Measurements from ENCODE around the gene ZNF274. TPM values are rescaled to one million over a fixed set of nuclear protein-coding genes. Genes with fewer than 3 reads are reported as not detected.
A peak's percentile ranks its signal among the peaks of the same experiment; 100 is the strongest.

ZNF274 gene
- total RNA-seq, 1 experiment from 2014 or later: 34.3 TPM

DNA sequence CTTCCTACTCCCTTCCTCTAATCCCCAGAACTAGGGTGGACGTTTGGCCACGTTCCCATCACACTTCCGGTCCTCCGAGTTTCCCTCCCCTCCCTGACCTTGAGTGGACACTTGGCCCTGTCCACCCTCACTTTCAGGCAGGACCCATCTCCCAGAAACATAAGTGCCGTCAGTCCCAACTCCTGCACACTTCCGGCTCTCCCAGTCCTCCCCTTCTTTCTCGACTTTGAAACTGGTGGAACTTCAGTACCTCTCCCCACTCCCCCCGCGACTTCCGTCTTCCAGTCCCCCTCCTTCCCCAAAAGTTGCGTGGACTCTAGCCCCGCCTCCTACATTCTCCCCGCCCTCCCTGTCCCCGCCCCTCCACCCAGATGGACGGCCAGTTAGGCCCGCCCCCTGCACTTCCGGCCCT is 278 bp upstream of the ZNF274 start:
- H3K4me1 ChIP-seq (replicated peaks; ENCODE audit: insufficient read depth): peaks cover 4% of the 10 kb centered on the region; the same call in 1 of the 2 replicates
- intact Hi-C loops (cut with micrococcal nuclease; ENCODE audit: unreplicated experiment): loop anchor here (1.0 to 2.0 kb wide), 3 partner anchors 96 to 747 kb away; partner anchors contain the start of genes ZNF256, ZNF749 and ZNF8
- no peaks in the 10 kb centered on the region for H3K9me2 ChIP-seq (ENCODE audit: insufficient read depth)
- TF ChIP-seq CTCF (conservative IDR thresholded peaks at IDR 0.05): no peak
- no peak for TF ChIP-seq EZH2 (IDR thresholded peaks at IDR 0.05; ENCODE audit: low read depth)
- peaks cover 19% of the 10 kb centered on the region for H3K79me2 ChIP-seq (ENCODE audit: low read depth)
- H3K36me3 ChIP-seq (ENCODE audit: low read depth): peaks cover 57% of the 10 kb centered on the region
- H3F3A ChIP-seq (ENCODE audit: insufficient read depth, low read depth): peaks cover 36% of the 10 kb centered on the region
- peak overlapping the region; percentile 84 for H3K4me2 ChIP-seq
- POLR2A ChIA-PET (ENCODE audit: unreplicated experiment): interaction anchor here (0.6 to 0.7 kb wide), 2 partner anchors 30 to 435 kb away, joined by 3 to 5 read pairs; no protein-coding TSS in a partner anchor
- H3K4me3 ChIP-seq: peak overlapping the region; percentile 80
- H3K27ac ChIP-seq: peak overlapping the region; percentile 95
- peak overlapping the region; percentile 89 for H2AFZ ChIP-seq
- DNase-seq: no peak
- no TSS peak for BruUV-seq (replicated peaks)
- peaks cover 81% of the 10 kb centered on the region for H3K9me3 ChIP-seq (ENCODE audit: insufficient read depth, low read depth)
- CTCF ChIA-PET: interaction anchor here (0.5 kb wide), 1 partner anchor 29 kb away, joined by 3 read pairs; no protein-coding TSS in a partner anchor
- H4K20me1 ChIP-seq (ENCODE audit: insufficient read depth): no peaks in the 10 kb centered on the region
- no peaks in the 10 kb centered on the region for H3K27me3 ChIP-seq (ENCODE audit: insufficient read depth, low read depth)

- peak overlapping the region; percentile 84 for H3K4me2 ChIP-seq
- peaks cover 80% of the 10 kb centered on the region for H3K9me3 ChIP-seq (ENCODE audit: insufficient read depth, low read depth)
- CTCF ChIA-PET: interaction anchor here (0.6 kb wide), 1 partner anchor 45 kb away, joined by 3 read pairs; the partner anchor contains the start of gene ZNF544
- peaks cover 66% of the 10 kb centered on the region for H3K36me3 ChIP-seq (ENCODE audit: low read depth)
- intact Hi-C loops (cut with micrococcal nuclease; ENCODE audit: unreplicated experiment): loop anchor here (1.0 to 2.0 kb wide), 7 partner anchors 29 to 360 kb away; partner anchors contain the start of genes TRIM28, ZBTB45, ZNF329 and ZNF606
- no peaks in the 10 kb centered on the region for H3K27me3 ChIP-seq (ENCODE audit: insufficient read depth, low read depth)
- peak overlapping the region; percentile 95 for H3K27ac ChIP-seq
- no peak for DNase-seq
- BruUV-seq (replicated peaks): TSS peak; percentile 55
- POLR2A ChIA-PET (ENCODE audit: unreplicated experiment): no interaction called here
- peaks cover 19% of the 10 kb centered on the region for H3K79me2 ChIP-seq (ENCODE audit: low read depth)
- peak overlapping the region; percentile 98 for H2AFZ ChIP-seq
- H3K4me3 ChIP-seq: peak overlapping the region; percentile 80
- H3K4me1 ChIP-seq (replicated peaks; ENCODE audit: insufficient read depth): peaks cover 4% of the 10 kb centered on the region; the same call in 1 of the 2 replicates
- TF ChIP-seq EZH2 (IDR thresholded peaks at IDR 0.05; ENCODE audit: low read depth): no peak
- TF ChIP-seq CTCF (conservative IDR thresholded peaks at IDR 0.05): no peak
- H4K20me1 ChIP-seq (ENCODE audit: insufficient read depth): no peaks in the 10 kb centered on the region
- peaks cover 30% of the 10 kb centered on the region for H3F3A ChIP-seq (ENCODE audit: insufficient read depth, low read depth)
- H3K9me2 ChIP-seq (ENCODE audit: insufficient read depth): no peaks in the 10 kb centered on the region
Measured at GRCh38 chr19:58183817-58184215, 955 bp downstream of the ZNF274 start.

DNA sequence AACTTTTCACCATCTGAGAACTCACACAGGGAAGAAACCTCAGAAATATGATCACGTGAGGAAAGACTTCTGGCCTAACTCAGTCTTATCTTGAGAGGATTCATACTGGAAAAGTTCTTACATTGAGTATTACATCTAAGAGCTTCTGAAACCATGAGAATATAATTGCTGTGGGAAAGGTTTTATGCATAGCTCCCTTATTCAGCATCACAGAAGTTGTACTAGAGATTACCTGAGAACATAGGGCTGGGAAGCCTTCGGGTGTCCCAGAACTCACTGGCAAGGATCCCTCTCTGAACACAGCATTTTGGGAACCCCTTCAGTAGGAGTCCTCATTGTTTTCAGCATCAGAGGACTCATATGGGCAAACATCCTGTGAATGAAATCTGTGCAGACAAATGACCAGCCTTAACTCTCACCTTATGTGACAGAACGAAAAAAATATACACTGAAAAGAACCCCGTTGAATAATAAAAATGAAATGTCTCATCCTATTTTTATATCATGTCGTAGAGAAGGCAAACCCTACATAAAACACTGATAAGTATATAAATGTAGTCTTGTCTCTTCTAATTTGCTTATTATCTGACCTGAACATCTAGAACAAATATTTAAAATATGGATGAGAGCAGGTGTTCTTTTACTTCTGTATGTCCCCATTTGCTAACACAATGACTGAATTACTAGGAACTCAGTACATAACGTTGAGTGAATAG is 14.2 kb downstream of the ZNF274 start:
- no peaks in the 10 kb centered on the region for H3K4me1 ChIP-seq (replicated peaks; ENCODE audit: insufficient read depth)
- no peaks in the 10 kb centered on the region for H3K79me2 ChIP-seq (ENCODE audit: low read depth)
- H3K27me3 ChIP-seq (ENCODE audit: insufficient read depth, low read depth): no peaks in the 10 kb centered on the region
- CTCF ChIA-PET: no interaction called here
- POLR2A ChIA-PET (ENCODE audit: unreplicated experiment): interaction anchor here (0.6 kb wide), 1 partner anchor 30 kb away, joined by 3 read pairs; no protein-coding TSS in a partner anchor
- intact Hi-C loops (cut with micrococcal nuclease; ENCODE audit: unreplicated experiment): no loop called here
- H3K4me2 ChIP-seq: no peak overlapping the region
- DNase-seq: peak; percentile 13 to 71
- peaks cover 96% of the 10 kb centered on the region for H3K9me3 ChIP-seq (ENCODE audit: insufficient read depth, low read depth)
- no peak overlapping the region for H2AFZ ChIP-seq
- no peak overlapping the region for H3K27ac ChIP-seq
- H3K36me3 ChIP-seq (ENCODE audit: low read depth): peaks cover 89% of the 10 kb centered on the region
- peaks cover 10% of the 10 kb centered on the region for H3F3A ChIP-seq (ENCODE audit: insufficient read depth, low read depth)
- no peak for TF ChIP-seq EZH2 (IDR thresholded peaks at IDR 0.05; ENCODE audit: low read depth)
- no peak for TF ChIP-seq CTCF (conservative IDR thresholded peaks at IDR 0.05)
- no peaks in the 10 kb centered on the region for H3K9me2 ChIP-seq (ENCODE audit: insufficient read depth)
- BruUV-seq (replicated peaks): no TSS peak
- peak overlapping the region; percentile 2; the same call in 1 of the 2 replicates for H3K4me3 ChIP-seq
- no peaks in the 10 kb centered on the region for H4K20me1 ChIP-seq (ENCODE audit: insufficient read depth)
